Prostate gland (tissue), 2 donors: ENCODE results near the gene ZFHX3.

Experiments
- POLR2A ChIP-seq: fragments of 450-650 bp; IDR thresholded peaks from one replicate; pipeline ENCODE4 v1.6.1; 2016; ENCODE audit warnings: antibody characterized with exemption, mild to moderate bottlenecking
- POLR2AphosphoS5 ChIP-seq: sonication (generic); formaldehyde crosslinking; IDR thresholded peaks from one replicate; pipeline ENCODE4 v1.6.1; 2017; ENCODE audit warnings: antibody characterized with exemption
- TF ChIP-seq, protein P1 (sequence below), 4 experiments: fragments of 200-600 bp in 2 of 4; fragments of 450-650 bp in 2 of 4; sonication (generic) in 2 of 4; IDR thresholded peaks; 1 replicate in 3 of 4; 2 replicates in 1 of 4; pipeline ENCODE4 v1.5.1; 2016 to 2019; ENCODE audit warnings: antibody characterized with exemption in 4 of 4, mild to moderate bottlenecking in 2 of 4, moderate library complexity in 2 of 4

DNA sequence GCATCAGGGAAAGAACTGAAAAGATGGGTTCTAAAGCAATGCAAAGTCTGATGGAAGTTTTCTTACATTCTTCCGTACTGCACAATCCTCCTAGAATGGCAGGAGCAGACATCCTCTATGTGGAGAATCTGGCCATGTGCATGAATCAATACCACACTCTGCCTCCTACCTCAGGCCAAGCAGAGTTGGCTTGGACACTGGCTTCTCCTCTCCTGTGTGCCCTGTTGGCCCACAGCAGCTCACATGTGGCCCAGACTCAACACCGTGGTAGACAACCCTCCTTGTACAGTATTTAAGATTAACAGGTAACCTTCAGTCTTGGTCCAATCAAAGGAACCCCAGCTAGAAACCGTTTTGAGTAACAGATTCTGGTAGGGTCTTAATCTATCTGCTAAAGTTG, 101.9 kb downstream of the ZFHX3 start:
- TF ChIP-seq, protein P1, sequence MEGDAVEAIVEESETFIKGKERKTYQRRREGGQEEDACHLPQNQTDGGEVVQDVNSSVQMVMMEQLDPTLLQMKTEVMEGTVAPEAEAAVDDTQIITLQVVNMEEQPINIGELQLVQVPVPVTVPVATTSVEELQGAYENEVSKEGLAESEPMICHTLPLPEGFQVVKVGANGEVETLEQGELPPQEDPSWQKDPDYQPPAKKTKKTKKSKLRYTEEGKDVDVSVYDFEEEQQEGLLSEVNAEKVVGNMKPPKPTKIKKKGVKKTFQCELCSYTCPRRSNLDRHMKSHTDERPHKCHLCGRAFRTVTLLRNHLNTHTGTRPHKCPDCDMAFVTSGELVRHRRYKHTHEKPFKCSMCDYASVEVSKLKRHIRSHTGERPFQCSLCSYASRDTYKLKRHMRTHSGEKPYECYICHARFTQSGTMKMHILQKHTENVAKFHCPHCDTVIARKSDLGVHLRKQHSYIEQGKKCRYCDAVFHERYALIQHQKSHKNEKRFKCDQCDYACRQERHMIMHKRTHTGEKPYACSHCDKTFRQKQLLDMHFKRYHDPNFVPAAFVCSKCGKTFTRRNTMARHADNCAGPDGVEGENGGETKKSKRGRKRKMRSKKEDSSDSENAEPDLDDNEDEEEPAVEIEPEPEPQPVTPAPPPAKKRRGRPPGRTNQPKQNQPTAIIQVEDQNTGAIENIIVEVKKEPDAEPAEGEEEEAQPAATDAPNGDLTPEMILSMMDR (IDR thresholded peaks at IDR 0.05), result no peak
- no peak for TF ChIP-seq POLR2AphosphoS5
- TF ChIP-seq POLR2A, result no peak
